Sigmoid colon (tissue), 7 donors: ENCODE results near the gene RER1. TPM values are rescaled to one million over a fixed set of nuclear protein-coding genes. Genes with fewer than 3 reads are reported as not detected.
A peak's percentile ranks its signal among the peaks of the same experiment; 100 is the strongest.

ENCODE experiments used
- DNase-seq: peaks from one replicate; pipeline ENCODE4 v3.0.0-alpha.2; 2019
- H3K27ac ChIP-seq, 4 donors: fragments of 200-600 bp; sonication (generic); one replicate each; pipeline ENCODE4 v1.5.1; 2016 to 2019; ENCODE audit warnings: mild to moderate bottlenecking in 1 of 4
- H3K27me3 ChIP-seq, 3 donors: fragments of 200-600 bp; sonication (generic); one replicate each; pipeline ENCODE4 v1.5.1; 2019; ENCODE audit warnings: mild to moderate bottlenecking in 1 of 3
- H3K36me3 ChIP-seq, 4 donors: fragments of 200-600 bp; sonication (generic); one replicate each; pipeline ENCODE4 v1.5.1; 2016 to 2019
- H3K4me1 ChIP-seq, 4 donors: fragments of 200-600 bp; sonication (generic); one replicate each; pipeline ENCODE4 v1.5.1; 2017 to 2019
- H3K4me3 ChIP-seq, 4 donors: fragments of 200-600 bp; sonication (generic); one replicate each; pipeline ENCODE4 v1.5.1; 2017 to 2019; ENCODE audit warnings: mild to moderate bottlenecking in 2 of 4, moderate library complexity in 1 of 4
- H3K9me3 ChIP-seq, 4 donors: fragments of 200-600 bp in 3 of 4; sonication (generic) in 3 of 4; one replicate each; pipeline versions ENCODE4 v1.5.1 to v1.6.1; 2013 to 2019
- CTCF ChIP-seq, 4 experiments: fragments of 450-650 bp in 3 of 4; fragments of 200-600 bp in 1 of 4; IDR thresholded peaks; one replicate each; pipeline ENCODE4 v1.5.1; 2016 to 2019; ENCODE audit warnings: antibody characterized with exemption in 4 of 4, mild to moderate bottlenecking in 3 of 4, moderate library complexity in 2 of 4
- EP300 ChIP-seq, 4 donors: sonication (generic); formaldehyde crosslinking; IDR thresholded peaks; one replicate each; pipeline ENCODE4 v1.6.1; 2017; ENCODE audit warnings: antibody characterized with exemption in 4 of 4
- POLR2A ChIP-seq, 2 donors: fragments of 450-650 bp; IDR thresholded peaks; one replicate each; pipeline ENCODE4 v1.6.1; 2016; ENCODE audit warnings: antibody characterized with exemption in 2 of 2, mild to moderate bottlenecking in 2 of 2, moderate library complexity in 2 of 2
- POLR2AphosphoS5 ChIP-seq, 4 donors: sonication (generic); formaldehyde crosslinking; IDR thresholded peaks; one replicate each; pipeline ENCODE4 v1.6.1; 2017; ENCODE audit warnings: antibody characterized with exemption in 4 of 4
- WGBS, 2 donors: extraction: QIAGEN DNeasy Blood & Tissue Kit; methylation state at CpG; one replicate each; pipeline ENCODE4 v1.1.7; 2013; 5-methylcytosine and 5-hydroxymethylcytosine counted together
- intact Hi-C: fragments of 100-400 bp; cut with DNase I; formaldehyde crosslinking; loops from one replicate; pipeline ENCODE4 v1.15.1; 2023
- polyA plus RNA-seq, 3 donors: library from polyadenylated mRNA; stranded (reverse); fragments of 200-250 nt; gene quantifications; one replicate each; pipeline ENCODE4 v1.2.3, GENCODE V29; 2013
- total RNA-seq, 4 donors: library from RNA; depleted of rRNA; stranded (reverse); fragments of >200 nt; gene quantifications; one replicate each; pipeline ENCODE4 v1.1.0, GENCODE V29; 2016
- donor health status: healthy with polysubstance abuse.
- donor health status: Bipolar disorder and iron deficiency.
- donor health status: healthy.

Gene RER1
- total and polyA plus RNA-seq, 7 donors, result 40.8 to 113 (median 51.7) TPM

GRCh38 chr1:2394761-2395160, 3.1 kb downstream of the RER1 start:
- 84 to 88% methylated on average over 11 of the region's 11 CpGs for WGBS, 2 donors
- no peak overlapping the region for H3K27ac ChIP-seq
- peaks cover 0 to 45% (median 40%) of the 10 kb centered on the region in 4 donors for H3K4me1 ChIP-seq

GRCh38 chr1:2395245-2395644, 3.6 kb downstream of the RER1 start:
- H3K27ac ChIP-seq, result no peak overlapping the region
- 82 to 94% methylated on average over 10 of the region's 10 CpGs for WGBS, 2 donors

More at GRCh38 chr1:2394761-2395160, 3.1 kb downstream of the RER1 start:
- TF ChIP-seq EP300 (IDR thresholded peaks at IDR 0.05), result no peak
- TF ChIP-seq CTCF (IDR thresholded peaks at IDR 0.05), result no peak
- peaks cover 17 to 62% (median 35%) of the 10 kb centered on the region in 4 donors for H3K36me3 ChIP-seq
- no peak overlapping the region for H3K4me3 ChIP-seq
- H3K9me3 ChIP-seq, result no peaks in the 10 kb centered on the region
- no peak for DNase-seq
- H3K27me3 ChIP-seq, result no peaks in the 10 kb centered on the region
- intact Hi-C loops, result loop anchor here (5.0 kb wide), 2 partner anchors 202 to 262 kb away; partner anchors contain the start of gene FAAP20

GRCh38 chr1:2396059-2396458, 4.4 kb downstream of the RER1 start:
- Histone ChIP-seq H3K36me3 (peaks cover 25 to 74% (median 47%) of the 10 kb centered on the region in 4 donors), H3K4me1 (peaks cover 0 to 32% (median 29%) of the 10 kb centered on the region in 4 donors), H3K27me3 (no peaks in the 10 kb centered on the region), H3K4me3 (no peak overlapping the region), H3K27ac (no peak overlapping the region), H3K9me3 (no peaks in the 10 kb centered on the region)
- WGBS, 2 donors, result 90 to 95% methylated on average over 17 of the region's 17 CpGs
- no peak for DNase-seq
- intact Hi-C loops, result no loop called here
- TF ChIP-seq POLR2AphosphoS5 (IDR thresholded peaks at IDR 0.05) (no peak), CTCF (IDR thresholded peaks at IDR 0.05) (no peak), POLR2A (IDR thresholded peaks at IDR 0.05) (no peak), EP300 (IDR thresholded peaks at IDR 0.05) (no peak)

More at GRCh38 chr1:2395245-2395644, 3.6 kb downstream of the RER1 start:
- Histone ChIP-seq H3K27me3 (no peaks in the 10 kb centered on the region), H3K36me3 (peaks cover 18 to 66% (median 40%) of the 10 kb centered on the region in 4 donors), H3K9me3 (no peaks in the 10 kb centered on the region), H3K4me3 (no peak overlapping the region), H3K4me1 (peaks cover 0 to 41% (median 37%) of the 10 kb centered on the region in 4 donors)
- TF ChIP-seq POLR2A (IDR thresholded peaks at IDR 0.05) (no peak), POLR2AphosphoS5 (IDR thresholded peaks at IDR 0.05) (no peak), CTCF (IDR thresholded peaks at IDR 0.05) (no peak), EP300 (IDR thresholded peaks at IDR 0.05) (no peak)
- DNase-seq, result peak; percentile 66
- intact Hi-C loops, result no loop called here

- Histone ChIP-seq H3K36me3 (peaks cover 26 to 76% (median 47%) of the 10 kb centered on the region in 4 donors), H3K4me1 (peaks cover 0 to 31% (median 29%) of the 10 kb centered on the region in 4 donors)
- WGBS, 2 donors, result 95 to 96% methylated on average over 5 of the region's 5 CpGs
Measured at GRCh38 chr1:2396476-2396875, 4.8 kb downstream of the RER1 start.

More at GRCh38 chr1:2396476-2396875, 4.8 kb downstream of the RER1 start:
- Histone ChIP-seq H3K9me3 (no peaks in the 10 kb centered on the region), H3K27ac (no peak overlapping the region), H3K4me3 (no peak overlapping the region), H3K27me3 (no peaks in the 10 kb centered on the region)
- no peak for TF ChIP-seq CTCF (IDR thresholded peaks at IDR 0.05)
- TF ChIP-seq POLR2A (IDR thresholded peaks at IDR 0.05), result no peak
- no peak for TF ChIP-seq EP300 (IDR thresholded peaks at IDR 0.05)
- TF ChIP-seq POLR2AphosphoS5 (IDR thresholded peaks at IDR 0.05), result no peak
- DNase-seq, result no peak
- intact Hi-C loops, result no loop called here
